Right ventricle myocardium inferior (tissue), 1 donor: Measurements from ENCODE around the gene ZKSCAN4. TPM values are rescaled to one million over a fixed set of nuclear protein-coding genes. Genes with fewer than 3 reads are reported as not detected.

Experiments used
- ATAC-seq: fragments of 200-7000 bp; cut with Tn5 transposase; one replicate; pipeline ENCODE4 v1.9.1; 2020; ENCODE audit warnings: mild to moderate bottlenecking, moderate library complexity
- DNase-seq: peaks from one replicate; pipeline ENCODE4 v3.0.0; 2021; ENCODE audit errors: missing footprints
- intact Hi-C: fragments of 100-400 bp; cut with DNase I; formaldehyde crosslinking; loops from one replicate; pipeline ENCODE4 v1.11.0; 2022
- total RNA-seq: library from RNA; stranded (reverse); fragmentation: NEBNext Ultra II Directional; extraction: Animal tissue kit (Norgen Biotek cat#: 25700); gene quantifications from one replicate; pipeline ENCODE4 v1.2.1, GENCODE V29; 2021
- donor health status: DM: no; HTN: yes; CAD: no; lungs with severe emphysema.

The ZKSCAN4 gene
- total RNA-seq, 1 donor from 2014 or later, result 2.5 TPM

- no peak for ATAC-seq
- DNase-seq, result no peak
- intact Hi-C loops, result loop anchor here (5.0 kb wide), 1 partner anchor 115 kb away; the partner anchor contains the start of gene ZKSCAN8
Observed at GRCh38 chr6:28257042-28257441, 5.0 kb upstream of the ZKSCAN4 start.

- no peak for ATAC-seq
- DNase-seq, result no peak
- intact Hi-C loops, result no loop called here
Observed at GRCh38 chr6:28254121-28254519, 2.1 kb upstream of the ZKSCAN4 start.

GRCh38 chr6:28251661-28252008 is 434 bp downstream of the ZKSCAN4 start:
- intact Hi-C loops, result loop anchor here (2.0 kb wide), 2 partner anchors 27 to 103 kb away; partner anchors contain the start of gene ZSCAN9
- peak; percentile 66 for DNase-seq

GRCh38 chr6:28250747-28251146 is 1.3 kb downstream of the ZKSCAN4 start:
- no peak for ATAC-seq
- intact Hi-C loops, result loop anchor here (2.0 kb wide), 1 partner anchor 26 kb away; the partner anchor contains the start of gene ZSCAN9
- no peak for DNase-seq

More at GRCh38 chr6:28251661-28252008, 434 bp downstream of the ZKSCAN4 start:
- ATAC-seq, result no peak

- DNase-seq, result no peak
- no peak for ATAC-seq
- intact Hi-C loops, result no loop called here
Observed at GRCh38 chr6:28248916-28249315, 3.2 kb downstream of the ZKSCAN4 start.

- intact Hi-C loops, result no loop called here
- DNase-seq (no peak), ATAC-seq (no peak)
Observed at GRCh38 chr6:28245206-28245941, 6.7 kb downstream of the ZKSCAN4 start.

GRCh38 chr6:28243946-28244345 is 8.1 kb downstream of the ZKSCAN4 start:
- no peak for DNase-seq
- intact Hi-C loops, result no loop called here
- no peak for ATAC-seq

- ATAC-seq (no peak), DNase-seq (no peak)
- intact Hi-C loops, result no loop called here
Observed at GRCh38 chr6:28240471-28240870, 11.6 kb downstream of the ZKSCAN4 start.

GRCh38 chr6:28239636-28240035 is 12.4 kb downstream of the ZKSCAN4 start:
- DNase-seq, result no peak
- intact Hi-C loops, result no loop called here
- no peak for ATAC-seq

GRCh38 chr6:28235912-28236452 is 16.1 kb downstream of the ZKSCAN4 start:
- intact Hi-C loops, result no loop called here
- no peak for DNase-seq
- no peak for ATAC-seq

- no peak for DNase-seq
- no peak for ATAC-seq
- intact Hi-C loops, result no loop called here
Observed at GRCh38 chr6:28232785-28233184, 19.3 kb downstream of the ZKSCAN4 start.

- intact Hi-C loops, result no loop called here
- no peak for DNase-seq
- no peak for ATAC-seq
Observed at GRCh38 chr6:28226460-28226859, 25.6 kb downstream of the ZKSCAN4 start.

GRCh38 chr6:28225056-28225834 is 26.8 kb downstream of the ZKSCAN4 start, which contains the start of gene ZSCAN9:
TSS of gene ZSCAN9 (plus strand) at chr6:28225275. CDS start at chr6:28227085, 1,810 bp downstream.
- ATAC-seq (peak; percentile 97), DNase-seq (peak; percentile 91)
- intact Hi-C loops, result loop anchor here (2.0 kb wide), 1 partner anchor 26 kb away; no protein-coding TSS in a partner anchor

- no peak for DNase-seq
- intact Hi-C loops, result loop anchor here (2.0 to 5.0 kb wide), 2 partner anchors 26 to 82 kb away; partner anchors contain the start of gene ZKSCAN8
- no peak for ATAC-seq
Observed at GRCh38 chr6:28224131-28225055, 27.7 kb downstream of the ZKSCAN4 start.

GRCh38 chr6:28220257-28221133 is 31.6 kb downstream of the ZKSCAN4 start:
- DNase-seq (no peak), ATAC-seq (no peak)

GRCh38 chr6:28218312-28219248 is 33.5 kb downstream of the ZKSCAN4 start:
- intact Hi-C loops, result loop anchor here (2.0 to 5.0 kb wide), 2 partner anchors 56 to 746 kb away; partner anchors contain the start of gene ZNF184
- ATAC-seq, result peak; percentile 95
- DNase-seq, result peak; percentile 92

More at GRCh38 chr6:28220257-28221133, 31.6 kb downstream of the ZKSCAN4 start:
- intact Hi-C loops, result loop anchor here (5.0 kb wide), 1 partner anchor 78 kb away; the partner anchor contains the start of gene ZKSCAN8
